Frontal cortex (tissue), 4 donors: Measurements from ENCODE around the gene ZNF555. TPM values are rescaled to one million over a fixed set of nuclear protein-coding genes. Genes with fewer than 3 reads are reported as not detected.

Source experiments
- DNase-seq, 2 donors: peaks; one replicate each; pipeline ENCODE4 v3.0.0; 2012; ENCODE audit warnings: low spot score in 2 of 2
- FAIRE-seq: peaks from 2 replicates; lab custom pipeline; 2012; peaks lifted over from hg19 to GRCh38; lab: Jason Lieb, UNC
- total RNA-seq: library from RNA; depleted of rRNA; stranded (reverse); fragments of >200 nt; gene quantifications from one replicate; pipeline ENCODE4 v1.2.3, GENCODE V29; 2014
- donor health status: control.
- donor health status: control.
- donor health status: control.

ZNF555 gene
- total RNA-seq, 1 donor from 2014 or later, result 23.2 TPM

GRCh38 chr19:2905918-2906519 is 64.7 kb downstream of the ZNF555 start:
- DNase-seq, result no peak
- FAIRE-seq, result no peak

GRCh38 chr19:2906631-2907195 is 65.4 kb downstream of the ZNF555 start:
- FAIRE-seq (no peak), DNase-seq (no peak)

Other genes with a start within 250 kb of the ZNF555 start
- gene GNG7, start 138.8 kb upstream of the ZNF555 start, total RNA-seq, result 7.7 TPM
- 20.8 TPM for gene DIRAS1, start 120.1 kb upstream of the ZNF555 start, total RNA-seq
- gene SLC39A3, start 101.5 kb upstream of the ZNF555 start, total RNA-seq, result 24.9 TPM
- 31.4 TPM for gene SGTA, start 58.2 kb upstream of the ZNF555 start, total RNA-seq
- gene THOP1, start 56.0 kb upstream of the ZNF555 start, total RNA-seq, result 31.4 TPM
- gene ZNF554, start 21.6 kb upstream of the ZNF555 start, total RNA-seq, result 18.3 TPM
- gene ZNF556, start 25.9 kb downstream of the ZNF555 start, total RNA-seq, result under 0.01 TPM
- 4.1 TPM for gene ZNF57, start 59.5 kb downstream of the ZNF555 start, total RNA-seq
- gene ZNF77, start 103.5 kb downstream of the ZNF555 start, total RNA-seq, result 6.9 TPM
- gene TLE6, start 136.1 kb downstream of the ZNF555 start, total RNA-seq, result 0.82 TPM
- 5.3 TPM for gene TLE2, start 187.8 kb downstream of the ZNF555 start, total RNA-seq
- 97.4 TPM for gene TLE5, start 221.0 kb downstream of the ZNF555 start, total RNA-seq